Activated CD4-positive, alpha-beta T cell treated with anti-CD3 and anti-CD28 coated beads for 4 hours (primary cell): ENCODE results near the gene SRRM5.
"Not testable (repeated sequence)": the region's sequence is repeated elsewhere in the genome, so short reads cannot be mapped to it uniquely, and the experiment has no call there.

Source experiments
- DNase-seq, 2 donors: peaks; one replicate each; pipeline ENCODE4 v3.0.0-alpha.2; 2020

SRRM5 gene

DNA sequence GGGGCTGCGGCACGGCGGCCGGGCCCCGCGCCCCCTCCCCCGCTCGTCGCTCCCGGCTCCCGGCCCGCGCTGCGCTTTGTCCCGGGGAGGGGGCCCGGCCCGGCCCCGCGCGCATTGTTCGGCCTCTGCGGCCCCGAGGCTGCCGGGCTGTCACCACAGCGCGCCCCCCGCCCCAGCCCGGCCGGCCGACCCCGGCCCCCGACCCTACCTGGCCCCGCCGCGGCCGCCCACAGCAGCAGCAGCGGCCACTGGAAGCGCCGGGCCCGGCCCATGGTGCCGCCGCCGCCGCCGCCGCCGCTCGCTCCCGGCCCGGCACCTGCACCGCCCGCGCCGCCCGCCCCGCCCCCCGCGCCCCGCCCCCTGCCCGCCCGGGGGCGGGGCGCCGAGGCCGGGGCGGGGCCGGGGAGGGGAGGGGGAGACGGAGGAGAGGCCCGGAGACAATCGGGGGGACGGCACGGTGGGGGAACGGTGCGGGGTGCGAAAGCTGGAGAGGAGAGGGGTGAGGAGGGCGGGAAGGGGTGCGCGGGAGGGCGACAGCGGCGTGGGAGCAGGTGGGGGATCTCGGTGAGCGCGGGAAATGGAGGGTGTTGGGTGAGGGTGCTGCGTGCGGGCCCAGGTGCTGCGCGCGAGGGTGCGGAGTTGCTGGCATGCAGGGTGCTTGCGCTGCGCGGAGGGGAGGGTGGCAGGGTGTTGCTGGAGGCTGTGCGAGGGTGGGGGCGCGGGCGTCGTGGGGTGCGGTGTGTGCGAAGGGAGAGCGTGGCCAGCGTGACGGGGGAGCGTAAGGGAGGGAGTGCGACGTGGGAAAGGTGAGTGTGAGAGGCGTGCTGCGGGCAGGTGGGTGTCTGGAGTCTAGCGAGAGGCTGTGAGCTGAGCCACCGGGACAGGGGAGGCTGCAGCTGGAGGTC, 27.9 kb downstream of the SRRM5 start, which contains the start of gene CADM4:
CADM4 (minus strand) TSS at position 332 of the 905 bp plus-strand sequence; CDS start at position 272, 60 bp downstream.
- DNase-seq, result peak; percentile 49 to 52

DNA sequence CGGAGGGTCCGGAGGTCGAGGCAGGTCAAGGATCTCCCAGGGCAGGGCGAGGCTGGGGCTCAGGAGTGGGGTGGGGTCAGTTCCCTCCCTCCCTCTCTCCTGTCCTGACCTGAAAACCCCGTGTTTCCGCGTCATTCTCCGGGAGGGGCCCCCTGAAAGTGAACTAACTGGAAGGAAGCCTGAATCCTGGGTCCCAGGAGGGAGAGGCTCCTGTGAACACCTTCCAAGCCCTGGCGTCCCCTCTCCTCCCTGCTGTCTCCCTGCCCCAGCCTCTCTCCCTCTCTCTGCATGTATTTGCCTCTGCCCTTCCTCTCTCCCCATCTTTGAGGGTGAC, 28.5 kb downstream of the SRRM5 start:
- DNase-seq, result no peak

DNA sequence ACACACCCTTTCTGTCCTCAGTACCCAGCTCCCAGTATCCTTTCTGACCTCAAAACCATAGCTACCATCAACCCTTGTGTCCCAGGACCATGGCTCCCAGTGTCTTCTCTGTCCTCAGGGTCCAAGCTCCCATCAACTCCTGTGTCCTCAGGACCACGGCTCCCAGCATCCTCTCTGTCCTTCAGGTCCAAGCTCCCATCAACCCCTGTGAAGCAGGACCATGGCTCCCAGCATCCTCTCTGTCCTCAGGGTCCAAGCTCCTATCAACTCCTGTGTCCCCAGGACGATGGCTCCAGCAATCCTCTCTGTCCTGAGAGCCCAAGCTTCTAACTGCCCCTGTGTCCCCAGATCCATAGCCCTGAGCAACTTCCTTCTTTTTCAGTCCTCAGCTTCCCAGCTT, 29.4 kb downstream of the SRRM5 start:
- no peak for DNase-seq

GRCh38 chr19:43642531-43642930, 30.6 kb downstream of the SRRM5 start:
- no peak for DNase-seq

GRCh38 chr19:43643326-43643725, 31.4 kb downstream of the SRRM5 start:
- no peak for DNase-seq

- DNase-seq, result no peak
These were observed 32.3 kb downstream of the SRRM5 start for GRCh38 chr19:43644181-43644580.

GRCh38 chr19:43648633-43649032, 36.7 kb downstream of the SRRM5 start:
- DNase-seq, result no peak

GRCh38 chr19:43649514-43649913, 37.6 kb downstream of the SRRM5 start:
- DNase-seq, result no peak

GRCh38 chr19:43650276-43650675, 38.4 kb downstream of the SRRM5 start:
- DNase-seq, result not testable (repeated sequence)

GRCh38 chr19:43651758-43652545, 40.1 kb downstream of the SRRM5 start:
- no peak for DNase-seq

- DNase-seq, result no peak
These were observed 40.6 kb downstream of the SRRM5 start for GRCh38 chr19:43652546-43652874.

DNA sequence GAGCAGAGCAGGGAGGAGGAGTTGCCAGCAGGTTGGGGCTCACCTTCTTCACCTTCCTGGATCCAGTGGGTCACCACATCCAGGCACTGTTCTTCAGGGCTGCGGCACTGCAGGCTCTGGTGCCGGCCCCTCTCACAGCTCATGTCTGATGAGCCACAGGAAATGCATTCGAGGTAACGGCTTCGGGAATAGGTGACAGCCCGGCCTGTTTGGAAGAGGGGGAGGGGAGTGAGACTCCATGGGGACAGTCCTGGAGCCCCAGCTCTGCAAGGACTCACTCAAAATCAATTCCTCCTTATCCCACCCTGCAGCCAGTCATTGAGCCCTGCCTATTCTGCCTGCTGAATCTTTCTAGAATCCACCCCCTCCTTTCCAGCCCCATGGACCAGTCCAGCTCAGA, 44.5 kb downstream of the SRRM5 start:
- DNase-seq, result no peak

GRCh38 chr19:43658001-43658400, 46.1 kb downstream of the SRRM5 start:
- no peak for DNase-seq

GRCh38 chr19:43658494-43658893, 46.6 kb downstream of the SRRM5 start:
- DNase-seq, result no peak

DNA sequence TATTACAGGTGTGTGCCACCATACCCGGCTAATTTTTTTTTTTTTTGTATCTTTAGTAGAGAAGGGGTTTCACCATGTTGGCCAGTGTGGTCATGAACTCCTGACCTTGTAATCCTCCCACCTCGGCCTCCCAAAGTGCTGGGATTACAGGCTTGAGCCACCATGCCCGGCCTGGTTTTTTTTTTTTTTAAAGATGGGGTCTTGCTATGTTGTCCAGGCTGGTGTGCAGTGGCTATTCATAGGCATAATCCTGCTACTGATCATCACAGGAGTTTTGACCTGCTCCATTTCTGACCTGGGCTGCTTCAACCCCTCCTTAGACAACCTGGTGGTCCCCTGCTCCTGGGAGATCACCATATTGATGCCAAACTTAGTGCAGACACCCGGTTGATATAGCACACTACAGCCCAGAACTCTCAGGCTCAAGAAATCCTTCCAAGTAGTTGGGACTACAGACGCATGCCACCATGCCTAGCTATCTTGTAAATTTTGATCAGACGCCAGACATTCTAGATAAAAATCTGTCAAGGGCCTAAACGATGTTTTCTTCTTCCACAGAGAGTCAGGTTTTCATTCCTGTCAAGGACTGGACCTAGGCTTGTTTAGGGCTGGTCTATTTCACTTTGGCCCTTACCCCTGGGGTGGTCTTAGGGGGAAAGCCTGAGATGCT, 48.5 kb downstream of the SRRM5 start:
- no peak for DNase-seq

DNA sequence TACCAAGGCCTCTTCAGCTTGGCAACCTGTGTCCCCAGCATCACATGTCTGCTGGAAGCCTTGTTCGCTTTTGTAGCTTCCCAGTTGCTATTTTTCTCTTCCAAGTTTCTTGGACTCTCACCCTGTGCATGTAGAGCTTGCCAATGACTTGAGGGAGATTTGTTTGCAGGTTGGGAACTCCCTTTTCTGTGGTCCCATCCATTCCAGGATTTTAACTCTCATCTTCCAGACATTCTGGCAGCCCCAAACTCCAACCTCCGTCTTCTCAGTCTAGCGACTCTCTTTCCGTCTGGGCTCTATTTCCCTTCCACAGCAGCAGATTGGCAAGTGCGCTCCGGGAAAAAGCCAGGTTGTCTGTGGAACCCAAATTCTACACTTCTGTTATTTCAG, 49.1 kb downstream of the SRRM5 start:
- DNase-seq, result no peak

GRCh38 chr19:43662487-43662886, 50.6 kb downstream of the SRRM5 start:
- DNase-seq, result no peak

GRCh38 chr19:43664018-43664417, 52.1 kb downstream of the SRRM5 start:
- no peak for DNase-seq
